ENCODE measurements around the gene NEXN.
"Not testable (repeated sequence)": the region's sequence is repeated elsewhere in the genome, so short reads cannot be mapped to it uniquely, and the experiment has no call there.

DNA sequence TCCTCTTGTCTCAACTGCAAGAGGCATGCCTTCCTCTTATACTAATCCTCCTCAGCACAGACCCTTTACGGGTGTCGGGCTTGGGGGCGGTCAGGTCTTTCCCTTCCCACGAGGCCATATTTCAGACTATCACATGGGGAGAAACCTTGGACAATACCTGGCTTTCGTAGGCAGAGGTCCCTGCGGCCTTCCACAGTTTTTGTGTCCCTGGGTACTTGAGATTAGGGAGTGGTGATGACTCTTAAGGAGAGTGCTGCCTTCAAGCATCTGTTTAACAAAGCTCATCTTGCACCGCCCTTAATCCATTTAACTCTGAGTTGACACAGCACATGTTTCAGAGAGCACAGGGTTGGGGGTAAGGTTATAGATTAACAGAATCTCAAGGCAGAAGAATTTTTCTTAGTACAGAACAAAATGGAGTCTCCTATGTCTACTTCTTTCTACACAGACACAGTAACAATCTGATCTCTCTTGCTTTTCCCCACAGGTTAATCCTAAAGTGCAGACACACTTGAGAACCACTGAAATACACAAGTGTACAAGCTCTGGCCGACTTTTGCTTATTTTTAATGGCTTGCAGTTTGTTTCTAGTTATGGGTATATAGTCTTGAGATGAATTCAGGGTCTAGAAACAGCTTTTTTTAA, 95.0 kb downstream of the NEXN start:
- not testable (repeated sequence) for TF ChIP-seq POLR2A (IDR thresholded peaks at IDR 0.05)
- TF ChIP-seq, protein P1, sequence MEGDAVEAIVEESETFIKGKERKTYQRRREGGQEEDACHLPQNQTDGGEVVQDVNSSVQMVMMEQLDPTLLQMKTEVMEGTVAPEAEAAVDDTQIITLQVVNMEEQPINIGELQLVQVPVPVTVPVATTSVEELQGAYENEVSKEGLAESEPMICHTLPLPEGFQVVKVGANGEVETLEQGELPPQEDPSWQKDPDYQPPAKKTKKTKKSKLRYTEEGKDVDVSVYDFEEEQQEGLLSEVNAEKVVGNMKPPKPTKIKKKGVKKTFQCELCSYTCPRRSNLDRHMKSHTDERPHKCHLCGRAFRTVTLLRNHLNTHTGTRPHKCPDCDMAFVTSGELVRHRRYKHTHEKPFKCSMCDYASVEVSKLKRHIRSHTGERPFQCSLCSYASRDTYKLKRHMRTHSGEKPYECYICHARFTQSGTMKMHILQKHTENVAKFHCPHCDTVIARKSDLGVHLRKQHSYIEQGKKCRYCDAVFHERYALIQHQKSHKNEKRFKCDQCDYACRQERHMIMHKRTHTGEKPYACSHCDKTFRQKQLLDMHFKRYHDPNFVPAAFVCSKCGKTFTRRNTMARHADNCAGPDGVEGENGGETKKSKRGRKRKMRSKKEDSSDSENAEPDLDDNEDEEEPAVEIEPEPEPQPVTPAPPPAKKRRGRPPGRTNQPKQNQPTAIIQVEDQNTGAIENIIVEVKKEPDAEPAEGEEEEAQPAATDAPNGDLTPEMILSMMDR (IDR thresholded peaks at IDR 0.05), result not testable (repeated sequence)

All from Peyer's patch (tissue), 4 donors.